GM12873 (cell line): ENCODE measurements around the gene CCDC188.

ENCODE experiments used
- CTCF ChIP-seq: IDR thresholded peaks from 2 replicates; pipeline ENCODE4 v1.5.1; 2012; ENCODE audit warnings: low read depth, mild to moderate bottlenecking, moderate library complexity, low read length, control low read depth; ENCODE audit not compliant: insufficient read depth; ENCODE audit errors: missing control alignments

Gene CCDC188

GRCh38 chr22:20111689-20112622, 38.9 kb downstream of the CCDC188 start:
- no peak for TF ChIP-seq CTCF

GRCh38 chr22:20111045-20111688, 39.7 kb downstream of the CCDC188 start:
- peak; percentile 56 for TF ChIP-seq CTCF

- no peak for TF ChIP-seq CTCF
Measured at GRCh38 chr22:20110359-20110985, 40.4 kb downstream of the CCDC188 start.

GRCh38 chr22:20109411-20110358, 41.2 kb downstream of the CCDC188 start:
- TF ChIP-seq CTCF: no peak

GRCh38 chr22:20108757-20109230, 42.1 kb downstream of the CCDC188 start:
- no peak for TF ChIP-seq CTCF

- TF ChIP-seq CTCF: no peak
Measured at GRCh38 chr22:20107951-20108756, 42.7 kb downstream of the CCDC188 start.
